ENCODE results near the gene SDR39U1.

The SDR39U1 gene

DNA sequence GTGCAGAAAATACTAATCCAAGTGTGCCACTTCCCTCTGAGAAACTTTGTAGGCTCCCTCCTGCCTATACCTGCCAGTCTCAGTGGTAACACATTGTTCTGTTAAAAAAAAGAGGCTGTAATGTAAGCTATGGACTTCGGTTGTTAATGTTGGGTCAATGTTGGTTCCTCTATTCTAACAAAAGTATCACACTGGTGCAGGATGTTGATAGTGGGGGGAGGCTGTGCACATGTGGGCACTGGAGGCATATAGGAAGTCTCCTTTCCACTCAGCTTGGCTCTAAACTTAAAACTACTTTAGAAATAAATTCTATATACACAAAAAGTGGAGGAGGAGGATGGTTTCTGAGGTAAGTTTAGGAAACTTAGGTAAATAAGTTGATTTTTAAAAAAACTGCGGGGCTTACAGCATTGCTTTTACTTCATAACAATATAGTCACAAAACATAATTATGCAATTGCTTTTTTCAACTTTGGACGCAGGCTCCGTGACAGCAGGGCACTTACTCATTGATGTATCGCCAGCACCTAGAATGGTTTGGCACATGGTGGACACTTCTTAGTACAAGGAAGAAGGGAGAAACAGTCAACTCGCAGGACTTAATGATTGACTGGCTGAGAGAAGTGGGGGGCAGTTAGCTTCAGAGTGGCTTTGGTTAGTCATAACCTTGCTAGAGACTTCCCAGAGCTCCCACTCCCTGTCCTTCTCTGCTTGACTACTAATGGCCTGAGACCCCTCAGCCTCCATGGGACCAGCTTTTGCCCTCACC lies 51.7 kb downstream of the SDR39U1 start:
- ATAC-seq (no peak), DNase-seq (no peak)

Data from stimulated activated naive CD8-positive, alpha-beta T cell treated with anti-CD3 and anti-CD28 coated beads, Interleukin-15, Interleukin-2, amounts not matched to agents 100 U/mL and 50 U/mL, for 24 hours (primary cell).